PC-3 (cell line): ENCODE data around the gene GFM2. TPM values are rescaled to one million over a fixed set of nuclear protein-coding genes. Genes with fewer than 3 reads are reported as not detected.

Experiments used
- ATAC-seq: fragments of 200-7000 bp; cut with Tn5 transposase; 2 replicates; pipeline ENCODE4 v1.9.1; 2020; ENCODE audit warnings: mild to moderate bottlenecking, moderate library complexity
- BruUV-seq: library from RNA; stranded (reverse); fragments of 400-500 nt; replicated peaks from 2 replicates; lab custom pipeline; 2021; lab: Mats Ljungman, UMichigan
- CTCF ChIA-PET: fragments of 300-600 bp; sonication (Branson Sonifier 250); formaldehyde crosslinking; loops from one replicate; lab custom pipeline; 2022; ENCODE audit warnings: antibody characterized with exemption; lab: Charles Lee
- POLR2A ChIA-PET: fragments of 300-600 bp; sonication (Branson Sonifier 250); formaldehyde crosslinking; loops from one replicate; lab custom pipeline; 2022; ENCODE audit warnings: antibody characterized with exemption; ENCODE audit not compliant: unreplicated experiment; lab: Charles Lee
- DNase-seq: peaks from one replicate; pipeline ENCODE4 v3.0.0-alpha.2; 2015
- H2AFZ ChIP-seq: fragments of 300-600 bp; sonication (generic); 2 replicates; pipeline ENCODE4 v1.6.0; 2016; ENCODE audit warnings: antibody characterized with exemption, low read length
- H3F3A ChIP-seq: fragments of 300-600 bp; sonication (generic); one replicate; pipeline ENCODE4 v1.6.0; 2017; ENCODE audit warnings: antibody characterized with exemption, low read length, control low read depth, mild to moderate bottlenecking; ENCODE audit not compliant: unreplicated experiment
- H3K27ac ChIP-seq: fragments of 300-600 bp; sonication (generic); 2 replicates; pipeline ENCODE4 v1.5.1; 2016; ENCODE audit warnings: mild to moderate bottlenecking, low read length
- H3K27me3 ChIP-seq: fragments of 300-600 bp; sonication (generic); 2 replicates; pipeline ENCODE4 v1.6.1; 2016; ENCODE audit warnings: low read length, mixed read lengths
- H3K36me3 ChIP-seq: fragments of 300-600 bp; sonication (generic); 2 replicates; pipeline ENCODE4 v1.6.1; 2016; ENCODE audit warnings: low read depth, mixed run types, low read length, mixed read lengths
- H3K4me1 ChIP-seq: fragments of 300-600 bp; sonication (generic); 2 replicates; pipeline ENCODE4 v1.5.1; 2016; ENCODE audit warnings: low read length; ENCODE audit not compliant: insufficient read depth
- H3K4me2 ChIP-seq: fragments of 300-600 bp; sonication (generic); 2 replicates; pipeline ENCODE4 v1.6.0; 2016; ENCODE audit warnings: low read length
- H3K4me3 ChIP-seq: fragments of 300-600 bp; sonication (generic); 2 replicates; pipeline ENCODE4 v1.5.1; 2016; ENCODE audit warnings: mild to moderate bottlenecking, low read length, mixed read lengths
- H3K79me2 ChIP-seq: fragments of 300-600 bp; sonication (generic); 2 replicates; pipeline ENCODE4 v1.6.1; 2017; ENCODE audit warnings: low read length, mixed read lengths
- H3K9ac ChIP-seq: fragments of 300-600 bp; sonication (generic); 2 replicates; pipeline ENCODE4 v1.6.0; 2016; ENCODE audit warnings: mild to moderate bottlenecking, low read length
- H3K9me2 ChIP-seq: fragments of 300-600 bp; sonication (generic); replicated peaks from 2 replicates; pipeline ENCODE4 v1.6.1; 2016; ENCODE audit warnings: mixed run types, low read length, mixed read lengths
- H3K9me3 ChIP-seq: fragments of 300-600 bp; sonication (generic); 2 replicates; pipeline ENCODE4 v1.6.1; 2016; ENCODE audit warnings: low read length, mixed read lengths
- H4K20me1 ChIP-seq: fragments of 300-600 bp; sonication (generic); 2 replicates; pipeline ENCODE4 v1.6.1; 2016; ENCODE audit warnings: low read length, mixed read lengths
- CTCF ChIP-seq: fragments of 300-600 bp; sonication (generic); conservative IDR thresholded peaks from 2 replicates; pipeline ENCODE4 v1.5.1; 2017; ENCODE audit warnings: antibody characterized with exemption, low read depth, mild to moderate bottlenecking, low read length
- EZH2 ChIP-seq: fragments of 300-600 bp; sonication (generic); IDR thresholded peaks from one replicate; pipeline ENCODE4 v1.6.1; 2017; ENCODE audit warnings: antibody characterized with exemption, mild to moderate bottlenecking, low read length; ENCODE audit not compliant: unreplicated experiment
- EZH2phosphoT487 ChIP-seq: fragments of 300-600 bp; sonication (generic); IDR thresholded peaks from 2 replicates; pipeline ENCODE4 v1.6.1; 2018; ENCODE audit warnings: mild to moderate bottlenecking, antibody characterized with exemption, low read length, borderline replicate concordance
- intact Hi-C: fragments of 100-400 bp; cut with micrococcal nuclease; formaldehyde crosslinking; loops from 2 replicates; pipeline ENCODE4 v1.9.0; 2023
- total RNA-seq: library from RNA; depleted of rRNA; stranded (reverse); fragments of >200 nt; gene quantifications from 2 replicates; pipeline ENCODE4 v1.2.3, GENCODE V29; 2014

The GFM2 gene
- total RNA-seq, 1 experiment from 2014 or later: 36.8 TPM

GRCh38 chr5:74765201-74765600, 1.7 kb downstream of the GFM2 start:
- Histone ChIP-seq H3K79me2 (peaks cover 68% of the 10 kb centered on the region), H2AFZ (no peak overlapping the region), H3K9ac (no peak overlapping the region), H3K4me1 (peaks cover 46% of the 10 kb centered on the region), H3K4me3 (peak overlapping the region; percentile 97; the same call in 1 of the 2 replicates), H3F3A (peaks cover 8% of the 10 kb centered on the region), H3K9me2 (no peaks in the 10 kb centered on the region), H4K20me1 (peaks cover 3% of the 10 kb centered on the region; the same call in 1 of the 2 replicates), H3K27me3 (no peaks in the 10 kb centered on the region), H3K4me2 (peak overlapping the region; percentile 89), H3K27ac (no peak overlapping the region), H3K9me3 (no peaks in the 10 kb centered on the region), H3K36me3 (peaks cover 2% of the 10 kb centered on the region; the same call in 1 of the 2 replicates)
- no TSS peak for BruUV-seq
- ChIA-PET CTCF (no interaction called here), POLR2A (no interaction called here)
- no peak for ATAC-seq
- intact Hi-C loops: loop anchor here (5.0 kb wide), 1 partner anchor 137 kb away; no protein-coding TSS in a partner anchor
- peak; percentile 13 for DNase-seq
- TF ChIP-seq CTCF (no peak), EZH2 (no peak), EZH2phosphoT487 (no peak)

GRCh38 chr5:74763504-74763903, 3.4 kb downstream of the GFM2 start:
- CTCF ChIA-PET: no interaction called here
- no peak overlapping the region for H3K9ac ChIP-seq

More at GRCh38 chr5:74763504-74763903, 3.4 kb downstream of the GFM2 start:
- TF ChIP-seq EZH2: no peak
- TF ChIP-seq EZH2phosphoT487: no peak
- no peak for TF ChIP-seq CTCF
- peak overlapping the region; percentile 56 for H3K27ac ChIP-seq
- no peaks in the 10 kb centered on the region for H3K9me3 ChIP-seq
- peaks cover 8% of the 10 kb centered on the region for H3K36me3 ChIP-seq
- intact Hi-C loops: loop anchor here (5.0 kb wide), 1 partner anchor 36 kb away; no protein-coding TSS in a partner anchor
- POLR2A ChIA-PET: no interaction called here
- no peaks in the 10 kb centered on the region for H3K9me2 ChIP-seq
- peaks cover 8% of the 10 kb centered on the region for H3F3A ChIP-seq
- peaks cover 67% of the 10 kb centered on the region for H3K79me2 ChIP-seq
- peaks cover 3% of the 10 kb centered on the region; the same call in 1 of the 2 replicates for H4K20me1 ChIP-seq
- ATAC-seq (peak; percentile 16; the same call in 1 of the 2 replicates), DNase-seq (peak; percentile 40)
- no TSS peak for BruUV-seq
- H2AFZ ChIP-seq: no peak overlapping the region
- H3K4me2 ChIP-seq: peak overlapping the region; percentile 67
- H3K27me3 ChIP-seq: no peaks in the 10 kb centered on the region
- no peak overlapping the region; the same call in 1 of the 2 replicates for H3K4me3 ChIP-seq
- peaks cover 46% of the 10 kb centered on the region for H3K4me1 ChIP-seq
